ENCODE measurements around the gene NUMB. TPM values are rescaled to one million over a fixed set of nuclear protein-coding genes. Genes with fewer than 3 reads are reported as not detected.

The NUMB gene
- total and polyA plus RNA-seq, 2 of the 4 experiments (the other 2 are of a cell fraction): 45.9 to 114 TPM

DNA sequence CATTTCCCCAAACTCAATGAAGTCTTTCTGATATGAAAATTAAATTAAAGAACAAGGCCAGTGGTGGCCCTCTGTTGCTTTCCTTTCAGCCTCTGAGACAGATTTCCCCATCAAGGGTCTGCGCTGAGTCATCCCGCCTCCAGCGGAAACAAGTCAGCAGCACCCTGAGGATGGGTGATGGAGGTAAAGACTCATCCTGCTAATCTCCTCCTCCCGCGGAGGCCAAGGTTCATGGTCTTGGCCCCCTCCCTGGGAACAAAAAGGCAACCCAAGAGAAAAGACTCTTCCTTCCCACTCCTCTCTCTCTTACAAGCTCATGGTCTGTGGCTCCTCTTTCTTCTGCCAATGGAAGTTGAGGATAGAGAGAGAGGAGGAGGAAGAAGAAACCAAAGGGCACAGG, 9.0 kb upstream of the NUMB start:
- intact Hi-C loops (cut with micrococcal nuclease) (no loop called here), dilution Hi-C loops (cut with HindIII; ENCODE audit: low sequenced_read_pairs, unreplicated experiment) (loop anchor here (25.0 kb wide), 1 partner anchor 180 kb away; no protein-coding TSS in a partner anchor), in situ Hi-C loops (cut with MboI; ENCODE audit: low sequenced_read_pairs) (loop anchor here (5.0 kb wide), 1 partner anchor 295 kb away; no protein-coding TSS in a partner anchor)
- peak overlapping the region; percentile 99 for H2AK5ac ChIP-seq (ENCODE audit: low read depth, low read length)
- H3K18ac ChIP-seq (ENCODE audit: low read depth, low read length): peak overlapping the region; percentile 50
- H4K91ac ChIP-seq (ENCODE audit: insufficient read depth, low read depth, low read length): peak overlapping the region; percentile 86
- H3K4me3 ChIP-seq (ENCODE audit: insufficient read depth, low read depth, low read length): no peak overlapping the region
- peak overlapping the region; percentile 43 for H3K56ac ChIP-seq (ENCODE audit: extremely low read depth, insufficient read depth, low read length)
- no peaks in the 10 kb centered on the region for H4K20me1 ChIP-seq (ENCODE audit: insufficient read depth, low read length)
- ChIA-PET POLR2A (ENCODE audit: unreplicated experiment) (interaction anchor here (0.6 to 1.1 kb wide), 2 partner anchors 10 to 400 kb away, joined by 4 to 5 read pairs; no protein-coding TSS in a partner anchor), CTCF (no interaction called here)
- H3K4ac ChIP-seq (ENCODE audit: low read depth, low read length): peak overlapping the region; percentile 96
- H2BK20ac ChIP-seq (ENCODE audit: low read depth, low read length): peak overlapping the region; percentile 83
- H3K27me3 ChIP-seq (ENCODE audit: control insufficient read depth, insufficient read depth, low read length): no peaks in the 10 kb centered on the region
- H3K4me2 ChIP-seq (ENCODE audit: low read depth, low read length): peak overlapping the region; percentile 11; the same call in 1 of the 2 replicates
- H3K14ac ChIP-seq (replicated peaks; ENCODE audit: low read depth, low read length): peak overlapping the region; percentile 77
- no peaks in the 10 kb centered on the region for H3K36me3 ChIP-seq (ENCODE audit: control insufficient read depth, insufficient read depth, low read length)
- H3K79me1 ChIP-seq (ENCODE audit: low read depth in 1 of 2, low read length in 2 of 2): peaks cover 3 to 37% of the 10 kb centered on the region in 2 experiments; a peak in 2 of 4 replicates
- peak overlapping the region; percentile 95 for H2BK120ac ChIP-seq (ENCODE audit: low read depth, low read length)
- H3K27ac ChIP-seq (ENCODE audit: insufficient read depth, low read length): peak overlapping the region; percentile 67
- peak overlapping the region; percentile 3 for H2AK9ac ChIP-seq (replicated peaks; ENCODE audit: low read depth, low read length, poor library complexity)
- peaks cover 25% of the 10 kb centered on the region for H3K4me1 ChIP-seq (ENCODE audit: control insufficient read depth, insufficient read depth, low read length)
- ATAC-seq (ENCODE audit: low read depth) (no peak; the same call in 1 of the 2 replicates), DNase-seq (peak; percentile 59)
- H3K9me3 ChIP-seq (ENCODE audit: control insufficient read depth, insufficient read depth, low read length): no peaks in the 10 kb centered on the region
- H2BK15ac ChIP-seq (ENCODE audit: low read depth, low read length): peak overlapping the region; percentile 96; the same call in 2 of the 3 replicates
- BruUV-seq (replicated peaks): no TSS peak
- H2BK5ac ChIP-seq (ENCODE audit: low read depth, low read length, poor library complexity, severe bottlenecking): peak overlapping the region; percentile 73
- peak overlapping the region; percentile 41 to 96; a peak in 3 of 4 replicates for H4K8ac ChIP-seq (ENCODE audit: low read depth in 2 of 2, low read length in 2 of 2)
- peaks cover 25% of the 10 kb centered on the region for H3K9me1 ChIP-seq (ENCODE audit: insufficient read depth, low read length)
- no CpG with 5 or more reads among the region's 5 CpGs for WGBS, 2 experiments (ENCODE audit: extremely low coverage in 2 of 2, insufficient read length in 1 of 2)
- peak overlapping the region; percentile 46 for H2AFZ ChIP-seq (replicated peaks; ENCODE audit: low read length, poor library complexity)
- TF ChIP-seq CEBPB (IDR thresholded peaks at IDR 0.05; ENCODE audit: low read depth, low read length) (peak; percentile 44; the same call in 1 of the 2 replicates), RCOR1 (IDR thresholded peaks at IDR 0.05; ENCODE audit: insufficient replicate concordance, low read length) (no peak), NFE2L2 (IDR thresholded peaks at IDR 0.05; ENCODE audit: low read depth, low read length) (peak; percentile 59; the same call in 1 of the 2 replicates), MXI1 (IDR thresholded peaks at IDR 0.05; ENCODE audit: borderline replicate concordance, low read depth, low read length) (no peak), FOS (IDR thresholded peaks at IDR 0.05; ENCODE audit: low read depth, low read length) (peak; percentile 51; the same call in 1 of the 2 replicates)
- peak overlapping the region; percentile 69 for H3K23ac ChIP-seq (ENCODE audit: low read depth, low read length)
- no peak overlapping the region for H3K9ac ChIP-seq (ENCODE audit: low read depth, low read length)
- H4K5ac ChIP-seq (ENCODE audit: low read depth, low read length): peak overlapping the region; percentile 24

Measured in IMR-90 (cell line).